ENCODE data around the gene TAS2R31. TPM values are rescaled to one million over a fixed set of nuclear protein-coding genes. Genes with fewer than 3 reads are reported as not detected.

Gene TAS2R31
- total RNA-seq (2014; rRNA removed; shearing (Covaris generic)), result 0.97 and 1.4 TPM in 2 replicates
- 0.24 TPM in 1 of 2 replicates, not detected in the other for polyA plus RNA-seq (2016; fragmentation: Nextera tagmentation; extraction: Ambion mirVana)

- no peaks in the 10 kb centered on the region for H3K9me3 ChIP-seq (ENCODE audit: low read depth)
- H3K4me1 ChIP-seq (ENCODE audit: insufficient read depth), result no peaks in the 10 kb centered on the region
- in situ Hi-C loops (cut with MboI), result no loop called here
- no peak within 1 kb of the TSS for H3K9ac ChIP-seq
- H2AFZ ChIP-seq, result no peak within 1 kb of the TSS
- H3K79me2 ChIP-seq (ENCODE audit: insufficient read depth), result no peaks in the 10 kb centered on the region
- WGBS, 2 experiments (ENCODE audit: low coverage in 1 of 2, low lambda C conversion rate in 2 of 2, missing lambda C conversion rate in 2 of 2), result 97% methylated on average over 6 of the region's 6 CpGs
- no peak within 1 kb of the TSS for H3K4me2 ChIP-seq (ENCODE audit: unreplicated experiment)
- no peaks in the 10 kb centered on the region; the same call in 1 of the 2 replicates for H3K36me3 ChIP-seq (ENCODE audit: low read depth)
- H3K27me3 ChIP-seq (replicated peaks; ENCODE audit: insufficient read depth), result no peaks in the 10 kb centered on the region
- no peaks in the 10 kb centered on the region for H3F3A ChIP-seq (ENCODE audit: insufficient read depth)
- H3K27ac ChIP-seq, result no peak within 1 kb of the TSS
- H4K20me1 ChIP-seq (ENCODE audit: insufficient read depth), result no peaks in the 10 kb centered on the region
- no peaks in the 10 kb centered on the region for H3K9me2 ChIP-seq (ENCODE audit: insufficient read depth)
- TF ChIP-seq EZH2phosphoT487 (IDR thresholded peaks at IDR 0.05; ENCODE audit: insufficient read depth, low read depth), result no peak
- H3K4me3 ChIP-seq, result no peak within 1 kb of the TSS
- no peak for DNase-seq
These were observed at the start of gene TAS2R31 for GRCh38 chr12:11031307-11031706. Gene TAS2R31, minus strand, starts transcription at chr12:11031407. Its CDS starts 72 bp downstream, at chr12:11031335.

- H3K36me3 ChIP-seq (ENCODE audit: low read depth), result no peaks in the 10 kb centered on the region
- H3K9me3 ChIP-seq (ENCODE audit: low read depth), result no peaks in the 10 kb centered on the region
- no peak for DNase-seq
- no peak overlapping the region for H2AFZ ChIP-seq
- no peak overlapping the region for H3K27ac ChIP-seq
- no peaks in the 10 kb centered on the region for H3K27me3 ChIP-seq (replicated peaks; ENCODE audit: insufficient read depth)
- H4K20me1 ChIP-seq (ENCODE audit: insufficient read depth), result no peaks in the 10 kb centered on the region
- no peaks in the 10 kb centered on the region for H3F3A ChIP-seq (ENCODE audit: insufficient read depth)
- no peak overlapping the region for H3K9ac ChIP-seq
- in situ Hi-C loops (cut with MboI), result no loop called here
- H3K4me3 ChIP-seq, result no peak overlapping the region
- H3K4me2 ChIP-seq (ENCODE audit: unreplicated experiment), result no peak overlapping the region
- no peak for TF ChIP-seq EZH2phosphoT487 (IDR thresholded peaks at IDR 0.05; ENCODE audit: insufficient read depth, low read depth)
- no peak for TF ChIP-seq EZH2 (IDR thresholded peaks at IDR 0.05; ENCODE audit: insufficient read depth, poor library complexity, severe bottlenecking)
- H3K9me2 ChIP-seq (ENCODE audit: insufficient read depth), result no peaks in the 10 kb centered on the region
- no peaks in the 10 kb centered on the region for H3K4me1 ChIP-seq (ENCODE audit: insufficient read depth)
- H3K79me2 ChIP-seq (ENCODE audit: insufficient read depth), result no peaks in the 10 kb centered on the region
- 85 to 97% methylated on average over 1 of the region's 1 CpG for WGBS, 2 experiments (ENCODE audit: low coverage in 1 of 2, low lambda C conversion rate in 2 of 2, missing lambda C conversion rate in 2 of 2)
These were observed 47.0 kb upstream of the TAS2R31 start for GRCh38 chr12:11078246-11078645.

- Histone ChIP-seq H3K9ac (no peak overlapping the region), H3K27me3 (replicated peaks; ENCODE audit: insufficient read depth) (no peaks in the 10 kb centered on the region), H3K4me3 (no peak overlapping the region), H3K27ac (no peak overlapping the region), H2AFZ (no peak overlapping the region), H3K79me2 (ENCODE audit: insufficient read depth) (no peaks in the 10 kb centered on the region), H3K36me3 (ENCODE audit: low read depth) (no peaks in the 10 kb centered on the region), H4K20me1 (ENCODE audit: insufficient read depth) (no peaks in the 10 kb centered on the region), H3K4me1 (ENCODE audit: insufficient read depth) (no peaks in the 10 kb centered on the region), H3K9me3 (ENCODE audit: low read depth) (no peaks in the 10 kb centered on the region), H3K4me2 (ENCODE audit: unreplicated experiment) (no peak overlapping the region), H3K9me2 (ENCODE audit: insufficient read depth) (no peaks in the 10 kb centered on the region), H3F3A (ENCODE audit: insufficient read depth) (no peaks in the 10 kb centered on the region)
- no peak for TF ChIP-seq EZH2 (IDR thresholded peaks at IDR 0.05; ENCODE audit: insufficient read depth, poor library complexity, severe bottlenecking)
- TF ChIP-seq EZH2phosphoT487 (IDR thresholded peaks at IDR 0.05; ENCODE audit: insufficient read depth, low read depth), result no peak
- no peak for DNase-seq
- in situ Hi-C loops (cut with MboI), result no loop called here
- WGBS, 2 experiments (ENCODE audit: low coverage in 1 of 2, low lambda C conversion rate in 2 of 2, missing lambda C conversion rate in 2 of 2), result 67 to 71% methylated on average over 3 of the region's 3 CpGs
These were observed 44.4 kb upstream of the TAS2R31 start for GRCh38 chr12:11075642-11076041.

GRCh38 chr12:11071414-11071813 lies 40.2 kb upstream of the TAS2R31 start:
- WGBS, 2 experiments (ENCODE audit: low coverage in 1 of 2, low lambda C conversion rate in 2 of 2, missing lambda C conversion rate in 2 of 2), result 47 to 49% methylated on average over 4 of the region's 4 CpGs
- no peaks in the 10 kb centered on the region for H3K79me2 ChIP-seq (ENCODE audit: insufficient read depth)
- TF ChIP-seq EZH2 (IDR thresholded peaks at IDR 0.05; ENCODE audit: insufficient read depth, poor library complexity, severe bottlenecking) (no peak), EZH2phosphoT487 (IDR thresholded peaks at IDR 0.05; ENCODE audit: insufficient read depth, low read depth) (no peak)
- no peak overlapping the region for H3K4me2 ChIP-seq (ENCODE audit: unreplicated experiment)
- H3K27me3 ChIP-seq (replicated peaks; ENCODE audit: insufficient read depth), result no peaks in the 10 kb centered on the region
- no peak for DNase-seq
- H3K9me2 ChIP-seq (ENCODE audit: insufficient read depth), result no peaks in the 10 kb centered on the region
- no peak overlapping the region for H3K27ac ChIP-seq
- H3K4me3 ChIP-seq, result no peak overlapping the region
- H2AFZ ChIP-seq, result no peak overlapping the region
- no peaks in the 10 kb centered on the region for H3K36me3 ChIP-seq (ENCODE audit: low read depth)
- H3K4me1 ChIP-seq (ENCODE audit: insufficient read depth), result no peaks in the 10 kb centered on the region; the same call in 1 of the 2 replicates
- no peak overlapping the region for H3K9ac ChIP-seq
- H4K20me1 ChIP-seq (ENCODE audit: insufficient read depth), result no peaks in the 10 kb centered on the region
- in situ Hi-C loops (cut with MboI), result loop anchor here (5.0 kb wide), 1 partner anchor 54 kb away; no protein-coding TSS in a partner anchor
- no peaks in the 10 kb centered on the region for H3F3A ChIP-seq (ENCODE audit: insufficient read depth)
- no peaks in the 10 kb centered on the region for H3K9me3 ChIP-seq (ENCODE audit: low read depth)

- H3K4me2 ChIP-seq (ENCODE audit: unreplicated experiment), result no peak overlapping the region
- no peak overlapping the region for H3K27ac ChIP-seq
- no peaks in the 10 kb centered on the region for H3K36me3 ChIP-seq (ENCODE audit: low read depth)
- H3K9me2 ChIP-seq (ENCODE audit: insufficient read depth), result no peaks in the 10 kb centered on the region
- H3K4me3 ChIP-seq, result no peak overlapping the region
- in situ Hi-C loops (cut with MboI), result loop anchor here (5.0 kb wide), 1 partner anchor 54 kb away; no protein-coding TSS in a partner anchor
- no peaks in the 10 kb centered on the region for H4K20me1 ChIP-seq (ENCODE audit: insufficient read depth)
- WGBS, 2 experiments (ENCODE audit: low coverage in 1 of 2, low lambda C conversion rate in 2 of 2, missing lambda C conversion rate in 2 of 2), result 37 to 48% methylated on average over 1 of the region's 1 CpG
- no peak overlapping the region for H3K9ac ChIP-seq
- no peaks in the 10 kb centered on the region for H3K9me3 ChIP-seq (ENCODE audit: low read depth)
- H3K27me3 ChIP-seq (replicated peaks; ENCODE audit: insufficient read depth), result no peaks in the 10 kb centered on the region
- H3K79me2 ChIP-seq (ENCODE audit: insufficient read depth), result no peaks in the 10 kb centered on the region
- no peaks in the 10 kb centered on the region for H3F3A ChIP-seq (ENCODE audit: insufficient read depth)
- H2AFZ ChIP-seq, result no peak overlapping the region
- TF ChIP-seq EZH2 (IDR thresholded peaks at IDR 0.05; ENCODE audit: insufficient read depth, poor library complexity, severe bottlenecking) (no peak), EZH2phosphoT487 (IDR thresholded peaks at IDR 0.05; ENCODE audit: insufficient read depth, low read depth) (no peak)
- H3K4me1 ChIP-seq (ENCODE audit: insufficient read depth), result no peaks in the 10 kb centered on the region; the same call in 1 of the 2 replicates
- no peak for DNase-seq
These were observed 39.8 kb upstream of the TAS2R31 start for GRCh38 chr12:11070999-11071398.

Data from GM23248 (cell line).